ENCODE data around the gene EXOSC3. TPM values are rescaled to one million over a fixed set of nuclear protein-coding genes. Genes with fewer than 3 reads are reported as not detected.

Gene EXOSC3
- total RNA-seq, 2 donors from 2014 or later: 26.5 to 38.7 TPM

DNA sequence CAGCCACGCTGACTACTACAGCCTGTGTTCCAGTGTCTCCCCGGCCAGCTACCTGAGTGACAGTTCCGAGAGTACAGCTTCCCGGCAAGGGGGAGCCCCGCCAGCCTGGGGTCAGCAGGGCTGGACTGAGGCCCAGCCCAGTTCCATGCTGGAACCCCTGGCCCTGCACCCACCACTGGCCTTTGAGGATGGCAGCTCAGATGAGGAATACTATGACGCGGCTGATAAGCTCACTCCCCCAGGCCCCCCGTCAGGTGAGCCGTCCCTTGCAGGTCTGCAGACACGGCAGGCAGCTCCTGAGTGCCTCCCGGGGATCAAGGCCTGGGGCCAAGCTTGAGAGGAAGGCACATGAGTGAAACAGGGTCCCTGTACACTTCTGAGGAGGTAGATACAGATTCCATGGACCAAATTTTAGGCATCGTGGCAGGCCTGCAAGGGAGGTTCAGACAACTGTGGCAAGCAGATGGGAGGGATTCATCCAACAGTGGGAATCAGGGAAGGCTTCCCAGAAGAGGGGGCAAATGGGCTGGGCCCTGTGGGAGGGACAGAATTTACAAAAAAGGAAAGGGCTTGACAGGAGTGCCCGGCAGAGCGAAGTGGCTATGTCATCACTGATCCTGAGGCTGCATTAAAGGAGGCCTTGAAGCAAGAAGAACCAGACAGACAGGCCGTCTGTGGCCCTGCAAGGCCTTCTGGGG, 44.1 kb downstream of the EXOSC3 start:
- Histone ChIP-seq H3K27ac (no peak overlapping the region), H3K4me3 (no peak overlapping the region), H3K36me3 (no peaks in the 10 kb centered on the region), H3K4me1 (ENCODE audit: control insufficient read depth in 1 of 2, low read depth in 2 of 2) (no peaks in the 10 kb centered on the region), H3K27me3 (replicated peaks; ENCODE audit: insufficient read depth) (no peaks in the 10 kb centered on the region), H3K9me3 (no peaks in the 10 kb centered on the region)
- ATAC-seq (ENCODE audit: insufficient number of reproducible peaks, low FRiP score, low read depth) (no peak), DNase-seq (ENCODE audit: low spot score) (no peak)
- TF ChIP-seq, protein P1, sequence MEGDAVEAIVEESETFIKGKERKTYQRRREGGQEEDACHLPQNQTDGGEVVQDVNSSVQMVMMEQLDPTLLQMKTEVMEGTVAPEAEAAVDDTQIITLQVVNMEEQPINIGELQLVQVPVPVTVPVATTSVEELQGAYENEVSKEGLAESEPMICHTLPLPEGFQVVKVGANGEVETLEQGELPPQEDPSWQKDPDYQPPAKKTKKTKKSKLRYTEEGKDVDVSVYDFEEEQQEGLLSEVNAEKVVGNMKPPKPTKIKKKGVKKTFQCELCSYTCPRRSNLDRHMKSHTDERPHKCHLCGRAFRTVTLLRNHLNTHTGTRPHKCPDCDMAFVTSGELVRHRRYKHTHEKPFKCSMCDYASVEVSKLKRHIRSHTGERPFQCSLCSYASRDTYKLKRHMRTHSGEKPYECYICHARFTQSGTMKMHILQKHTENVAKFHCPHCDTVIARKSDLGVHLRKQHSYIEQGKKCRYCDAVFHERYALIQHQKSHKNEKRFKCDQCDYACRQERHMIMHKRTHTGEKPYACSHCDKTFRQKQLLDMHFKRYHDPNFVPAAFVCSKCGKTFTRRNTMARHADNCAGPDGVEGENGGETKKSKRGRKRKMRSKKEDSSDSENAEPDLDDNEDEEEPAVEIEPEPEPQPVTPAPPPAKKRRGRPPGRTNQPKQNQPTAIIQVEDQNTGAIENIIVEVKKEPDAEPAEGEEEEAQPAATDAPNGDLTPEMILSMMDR (IDR thresholded peaks at IDR 0.05): no peak

DNA sequence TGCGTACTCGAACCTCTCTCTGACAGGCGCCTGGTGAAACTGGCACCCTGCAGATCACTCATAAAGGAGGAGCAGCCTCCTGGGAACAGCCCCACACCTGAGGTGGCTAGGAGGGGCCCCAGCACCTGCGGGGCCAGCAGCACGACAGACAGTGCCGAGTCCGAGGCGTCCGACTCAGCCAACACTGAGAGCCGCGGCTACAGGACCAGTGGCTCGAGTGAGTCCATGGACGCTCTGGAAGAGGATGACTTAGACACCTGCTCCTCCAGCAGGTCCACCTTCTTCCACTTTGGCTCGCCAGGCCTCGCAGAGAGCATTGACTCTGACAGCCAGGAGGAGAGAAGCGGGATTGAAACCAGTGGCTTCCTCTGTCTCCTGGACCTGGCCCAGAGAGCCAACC, 44.7 kb downstream of the EXOSC3 start:
- Histone ChIP-seq H3K27me3 (replicated peaks; ENCODE audit: insufficient read depth) (no peaks in the 10 kb centered on the region), H3K4me3 (no peak overlapping the region), H3K4me1 (ENCODE audit: control insufficient read depth in 1 of 2, low read depth in 2 of 2) (no peaks in the 10 kb centered on the region), H3K27ac (no peak overlapping the region), H3K9me3 (no peaks in the 10 kb centered on the region), H3K36me3 (no peaks in the 10 kb centered on the region)
- DNase-seq (ENCODE audit: low spot score) (no peak), ATAC-seq (ENCODE audit: insufficient number of reproducible peaks, low FRiP score, low read depth) (no peak)
- TF ChIP-seq, protein P1 (IDR thresholded peaks at IDR 0.05): no peak

DNA sequence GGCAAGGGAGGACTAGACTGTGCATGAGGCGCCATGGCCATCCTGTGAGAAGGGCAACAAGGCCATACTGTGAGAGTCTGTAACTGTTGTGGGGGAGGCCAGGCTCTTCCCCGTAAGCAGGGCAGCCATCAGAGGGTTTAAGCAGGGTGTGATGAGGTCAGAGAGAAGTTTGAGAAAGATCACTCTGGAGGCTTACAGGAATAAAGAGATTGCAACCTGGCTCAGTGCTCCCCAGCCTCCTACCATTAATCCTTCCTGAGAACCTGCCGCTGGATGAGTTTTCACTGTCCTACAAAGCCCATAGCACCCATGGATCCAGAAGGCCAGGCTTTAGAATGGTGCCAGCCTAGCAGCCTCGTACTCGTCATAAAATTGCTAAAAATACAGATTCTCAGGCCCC, 45.6 kb downstream of the EXOSC3 start:
- Histone ChIP-seq H3K9me3 (no peaks in the 10 kb centered on the region), H3K27ac (no peak overlapping the region), H3K4me1 (ENCODE audit: control insufficient read depth in 1 of 2, low read depth in 2 of 2) (no peaks in the 10 kb centered on the region), H3K4me3 (no peak overlapping the region), H3K36me3 (no peaks in the 10 kb centered on the region), H3K27me3 (replicated peaks; ENCODE audit: insufficient read depth) (no peaks in the 10 kb centered on the region)
- no peak for DNase-seq (ENCODE audit: low spot score)
- TF ChIP-seq, protein P1 (IDR thresholded peaks at IDR 0.05): no peak
- ATAC-seq (ENCODE audit: insufficient number of reproducible peaks, low FRiP score, low read depth): no peak

DNA sequence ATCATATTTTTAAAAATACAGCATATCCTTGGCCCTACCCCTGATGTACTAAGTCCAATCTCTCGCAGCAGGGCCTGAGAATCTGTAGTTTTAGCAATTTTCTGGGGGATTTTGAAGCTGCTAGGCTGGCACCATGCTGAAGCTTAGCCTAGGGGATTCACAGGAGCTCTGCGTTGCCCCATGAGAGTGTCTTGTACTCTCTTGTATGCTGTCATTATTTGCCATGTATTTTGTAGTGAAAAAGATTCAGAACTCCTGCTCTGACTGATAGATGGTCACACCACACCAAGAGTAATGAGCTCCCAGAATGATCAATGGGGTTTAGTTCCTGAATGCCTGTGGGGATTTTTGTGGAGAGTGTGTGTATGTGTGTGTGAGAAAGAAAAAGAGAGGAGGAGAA, 51.9 kb downstream of the EXOSC3 start:
- ATAC-seq (ENCODE audit: insufficient number of reproducible peaks, low FRiP score, low read depth): no peak
- H3K27ac ChIP-seq: no peak overlapping the region

DNA sequence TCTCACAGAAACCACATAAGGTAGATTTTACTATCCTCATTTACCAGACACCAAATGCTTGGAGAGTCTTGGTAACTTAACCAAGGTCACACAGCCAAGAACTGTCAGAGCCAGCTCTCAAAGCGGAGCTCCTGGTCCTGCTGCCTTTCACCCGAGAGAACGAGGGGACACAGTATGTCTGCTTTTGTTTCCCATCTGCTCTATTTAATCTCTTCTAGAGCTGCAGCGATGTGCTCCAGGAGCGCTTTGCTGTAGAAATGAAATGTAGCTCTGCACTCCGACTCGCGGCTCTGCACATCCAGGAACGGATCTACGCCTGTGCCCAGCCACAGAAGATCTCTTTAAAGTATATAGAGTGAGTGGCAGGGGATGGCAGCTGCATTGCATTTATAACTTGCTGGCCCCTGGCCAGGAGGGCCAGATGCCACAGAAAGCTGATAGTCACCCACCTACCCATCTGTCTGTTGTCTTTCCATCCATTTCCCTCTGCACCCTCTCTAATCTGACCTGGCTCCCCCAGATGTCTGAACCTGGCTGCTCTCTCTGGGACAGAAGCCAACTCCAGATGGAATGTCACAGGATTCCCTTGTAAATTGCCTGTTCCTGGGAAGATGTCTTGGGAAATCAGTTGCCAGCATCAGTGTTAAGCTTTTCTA, 52.6 kb downstream of the EXOSC3 start:
- TF ChIP-seq, protein P1 (IDR thresholded peaks at IDR 0.05): no peak
- H3K4me1 ChIP-seq (ENCODE audit: control insufficient read depth in 1 of 2, low read depth in 2 of 2): no peaks in the 10 kb centered on the region
- no peaks in the 10 kb centered on the region for H3K9me3 ChIP-seq
- no peaks in the 10 kb centered on the region for H3K27me3 ChIP-seq (replicated peaks; ENCODE audit: insufficient read depth)
- no peak overlapping the region for H3K4me3 ChIP-seq
- ATAC-seq (ENCODE audit: insufficient number of reproducible peaks, low FRiP score, low read depth) (no peak), DNase-seq (ENCODE audit: low spot score) (no peak)
- H3K27ac ChIP-seq: no peak overlapping the region
- H3K36me3 ChIP-seq: no peaks in the 10 kb centered on the region

More for the DNA sequence above, 51.9 kb downstream of the EXOSC3 start:
- H3K9me3 ChIP-seq: no peaks in the 10 kb centered on the region
- TF ChIP-seq, protein P1 (IDR thresholded peaks at IDR 0.05): no peak
- H3K27me3 ChIP-seq (replicated peaks; ENCODE audit: insufficient read depth): no peaks in the 10 kb centered on the region
- H3K4me3 ChIP-seq: no peak overlapping the region
- no peak for DNase-seq (ENCODE audit: low spot score)
- no peaks in the 10 kb centered on the region for H3K4me1 ChIP-seq (ENCODE audit: control insufficient read depth in 1 of 2, low read depth in 2 of 2)
- H3K36me3 ChIP-seq: no peaks in the 10 kb centered on the region
